GM21529 (cell line): Measurements from ENCODE around the gene PACSIN2.
"Not testable (repeated sequence)": the region's sequence is repeated elsewhere in the genome, so short reads cannot be mapped to it uniquely, and the experiment has no call there.

Experiments used
- ATAC-seq: cut with Tn5 transposase; IDR thresholded peaks from one replicate; pipeline ENCODE4 v1.9.1; 2021; ENCODE audit not compliant: unreplicated experiment

PACSIN2 gene

DNA sequence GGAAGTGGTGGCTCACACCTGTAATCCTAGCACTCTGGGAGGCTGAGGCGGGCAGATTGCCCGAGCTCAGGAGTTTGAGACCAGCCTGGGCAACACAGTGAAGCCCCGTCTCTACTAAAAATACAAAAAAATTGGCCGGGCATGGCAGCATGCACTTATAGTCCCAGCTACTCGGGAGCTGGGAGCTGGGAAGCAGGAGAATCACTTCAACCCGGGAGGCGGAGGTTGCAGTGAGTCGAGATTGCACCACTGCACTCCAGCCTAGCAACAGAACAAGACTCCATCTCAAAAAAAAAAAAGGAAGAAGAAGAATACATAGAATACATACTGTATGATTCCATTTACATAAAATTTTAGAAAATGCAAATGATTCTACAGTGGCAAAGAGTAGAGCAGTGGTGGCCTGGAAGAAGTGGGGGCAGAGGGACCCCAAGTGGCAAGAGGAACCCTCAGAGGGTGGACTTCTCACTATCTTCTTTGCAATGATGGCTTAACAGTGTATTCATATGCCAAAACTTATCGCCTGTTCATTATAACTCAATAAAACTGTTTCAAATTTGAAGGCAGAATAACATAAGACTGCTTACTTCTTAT, 22.0 kb downstream of the PACSIN2 start:
- no peak for ATAC-seq

DNA sequence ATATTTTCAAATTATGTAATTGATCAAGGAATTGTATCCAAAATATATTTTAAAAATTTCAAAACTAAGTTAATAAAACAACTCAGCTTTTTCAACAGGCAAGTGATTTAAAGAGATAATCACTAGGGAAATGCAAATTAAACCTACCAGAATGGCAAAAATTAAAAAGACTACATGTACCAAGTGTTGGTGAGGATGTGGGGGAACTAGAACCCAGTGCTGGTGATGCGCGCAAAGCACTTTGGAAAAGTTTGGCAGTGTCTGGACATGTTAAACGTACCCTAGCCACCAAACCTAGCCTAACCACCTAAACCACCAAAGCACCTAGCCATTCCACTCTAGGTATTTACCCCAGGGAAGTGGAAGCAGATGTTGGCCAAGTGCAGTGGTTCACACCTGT, 22.9 kb downstream of the PACSIN2 start:
- no peak for ATAC-seq

DNA sequence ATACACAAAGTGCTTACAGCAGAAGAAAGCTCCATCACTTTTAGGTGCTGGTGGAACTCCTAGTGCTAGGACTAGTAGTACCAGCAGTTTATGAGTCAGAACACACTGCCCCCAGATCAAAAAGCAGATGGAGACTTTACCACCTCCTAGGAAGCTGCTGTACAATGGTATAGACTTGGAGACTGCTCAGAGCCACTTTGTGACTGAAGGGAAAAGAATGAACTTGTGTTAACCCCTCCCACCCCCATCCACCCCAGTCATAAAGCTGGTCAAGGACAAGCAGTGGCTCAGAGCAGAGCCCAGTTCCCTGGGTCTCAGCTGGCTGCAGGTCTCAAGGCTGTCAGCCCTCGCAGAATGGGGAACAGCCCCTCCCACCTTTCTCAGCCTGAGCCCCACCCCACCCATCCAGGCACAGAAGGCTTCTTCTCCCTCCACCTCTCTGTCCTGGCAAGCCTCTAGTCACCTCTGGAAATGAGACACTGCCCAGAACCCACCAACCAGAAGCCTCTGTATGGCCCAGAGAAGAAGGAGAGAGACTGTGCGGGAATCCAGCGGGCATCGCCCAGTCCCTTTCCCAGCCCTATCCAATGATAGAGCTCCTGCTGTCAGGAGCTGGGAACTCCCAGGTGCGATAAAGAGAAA, 23.8 kb downstream of the PACSIN2 start:
- no peak for ATAC-seq

DNA sequence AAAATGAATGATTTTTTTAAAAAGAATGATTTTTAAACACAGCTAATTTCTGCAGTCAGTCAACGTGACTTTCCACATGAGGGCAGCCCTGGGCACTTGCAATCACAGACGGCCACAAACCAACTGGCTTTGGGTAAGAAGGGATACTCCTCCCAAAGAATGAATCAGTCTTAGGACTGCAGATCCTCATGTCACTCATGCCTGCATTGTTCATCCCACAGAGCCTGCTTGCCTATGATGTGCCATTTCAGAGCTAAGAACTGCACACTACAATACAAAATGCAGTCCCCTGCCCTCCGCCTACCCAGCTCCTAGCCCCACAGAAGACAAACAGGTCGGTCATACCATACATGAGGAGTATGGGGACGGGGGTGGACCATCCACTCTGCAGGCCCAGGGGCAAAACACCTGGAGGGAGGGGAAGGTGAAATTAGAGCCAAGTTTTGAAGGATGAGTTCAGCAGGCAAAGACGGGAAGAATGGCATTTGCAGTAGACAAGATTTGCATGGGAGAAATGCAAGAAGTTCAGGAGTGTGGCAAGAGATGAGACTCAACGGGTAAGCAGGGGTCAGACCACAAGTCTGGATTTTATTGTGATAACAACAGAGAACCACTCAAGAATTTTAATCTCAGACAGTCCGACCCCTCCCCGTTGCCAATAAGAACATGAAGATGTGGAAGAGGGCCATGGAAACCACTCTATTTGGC, 24.7 kb downstream of the PACSIN2 start:
- ATAC-seq, result no peak

DNA sequence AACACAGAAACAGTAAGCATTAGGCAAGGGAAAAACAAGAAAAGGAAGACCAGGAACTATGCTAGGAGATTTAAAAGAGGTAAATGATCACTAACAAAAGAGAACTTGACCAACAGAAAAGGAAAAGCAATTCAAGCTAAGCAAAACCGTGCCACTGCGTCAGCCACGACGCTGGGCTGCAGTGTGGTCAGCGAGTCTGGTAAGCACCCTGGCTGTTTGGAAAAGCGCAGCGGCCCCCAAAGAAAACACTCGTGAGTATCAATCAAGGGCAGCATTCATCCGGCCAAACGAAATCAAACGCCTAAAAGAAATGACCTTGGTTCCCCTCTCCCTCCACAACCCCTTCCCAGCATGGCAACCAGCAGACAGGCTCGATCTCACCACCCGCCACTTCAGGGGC, 28.8 kb downstream of the PACSIN2 start:
- no peak for ATAC-seq

DNA sequence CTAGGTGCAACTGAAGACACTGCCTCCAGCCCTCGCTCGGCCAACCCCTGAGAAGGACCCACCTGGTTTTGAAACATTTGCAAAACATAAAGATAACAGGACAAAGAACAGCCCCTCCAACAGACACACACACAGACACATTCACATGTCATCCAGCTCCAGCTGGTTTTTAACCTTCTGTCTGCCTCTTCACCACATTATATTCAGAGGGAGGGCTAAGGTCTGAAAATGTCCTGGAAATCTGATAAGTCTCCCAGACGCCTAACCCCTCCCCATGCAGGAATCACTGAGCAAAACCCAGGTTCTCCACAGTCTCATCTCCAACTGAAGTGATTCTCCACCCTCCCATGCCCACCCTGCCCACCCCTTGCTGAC, 29.4 kb downstream of the PACSIN2 start:
- no peak for ATAC-seq

DNA sequence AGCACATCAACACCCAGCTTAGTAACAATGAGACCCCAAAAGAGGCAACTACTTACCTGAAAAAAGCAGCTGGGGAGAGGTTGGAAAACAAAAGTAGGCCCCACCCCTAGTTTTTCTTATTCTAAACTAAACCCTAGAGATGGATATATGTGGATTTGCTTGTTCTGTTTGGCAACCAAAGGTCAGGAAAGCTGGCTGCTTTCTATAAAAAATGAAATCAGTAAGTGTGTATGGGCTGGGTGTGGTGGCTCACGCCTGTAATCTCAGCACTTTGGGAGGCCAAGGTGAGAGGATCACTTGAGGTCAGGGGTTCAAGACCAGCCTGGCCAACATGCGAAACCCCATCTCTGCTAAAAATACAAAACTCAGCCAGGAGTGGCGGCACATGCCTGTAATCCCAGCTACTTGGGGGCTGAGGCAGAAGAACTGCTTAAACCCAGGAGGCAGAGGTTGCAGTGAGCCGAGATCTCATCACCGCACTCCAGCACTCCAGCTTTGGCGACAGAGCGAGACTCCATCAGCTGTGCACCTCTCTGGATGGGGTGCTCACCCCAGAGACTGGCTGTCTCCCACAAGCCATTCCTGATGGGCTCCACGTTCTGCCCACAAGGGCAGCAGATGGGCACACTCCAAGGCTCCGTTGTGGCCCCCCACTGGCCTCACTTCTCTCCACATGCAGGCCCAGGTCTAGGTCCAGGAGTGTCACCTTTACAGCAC, 30.0 kb downstream of the PACSIN2 start:
- no peak for ATAC-seq

DNA sequence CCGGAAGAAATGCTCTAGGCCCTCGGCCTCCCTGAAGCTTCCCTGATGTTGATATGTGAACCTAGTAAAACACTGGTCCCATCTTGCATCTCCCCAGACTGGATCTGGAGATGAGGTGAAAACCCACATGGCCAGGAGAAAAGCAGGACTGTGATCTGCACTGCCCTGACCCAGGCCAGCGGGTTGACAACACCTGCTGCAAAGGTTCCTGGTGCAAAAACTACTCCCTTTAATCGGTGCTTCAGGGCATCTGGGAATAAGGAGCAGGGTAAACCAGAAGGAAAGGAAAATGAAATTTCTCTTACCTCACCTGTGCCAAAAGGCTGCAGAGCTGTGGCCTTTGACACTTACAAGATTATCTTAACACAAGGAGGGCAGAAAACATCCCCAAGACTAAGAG, 30.6 kb downstream of the PACSIN2 start:
- ATAC-seq, result no peak

DNA sequence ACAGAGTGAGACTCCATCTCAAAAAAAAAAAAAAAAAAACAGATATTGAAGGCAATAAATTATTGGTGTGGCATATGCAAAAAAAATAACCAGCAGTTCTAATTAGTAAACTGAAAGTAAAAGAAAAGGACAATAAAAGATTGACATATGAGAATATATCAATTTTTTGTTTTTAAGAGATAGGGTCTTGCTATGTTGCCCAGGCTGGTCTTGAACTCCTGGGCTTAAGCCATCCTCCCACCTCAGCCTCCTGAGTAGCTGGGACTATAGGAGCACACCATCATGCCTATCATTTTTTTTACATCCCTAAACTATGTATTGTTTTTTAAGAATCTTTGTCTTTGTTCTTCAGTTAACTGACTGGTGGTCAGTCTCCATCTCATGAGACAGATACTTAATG, 31.5 kb downstream of the PACSIN2 start:
- no peak for ATAC-seq

DNA sequence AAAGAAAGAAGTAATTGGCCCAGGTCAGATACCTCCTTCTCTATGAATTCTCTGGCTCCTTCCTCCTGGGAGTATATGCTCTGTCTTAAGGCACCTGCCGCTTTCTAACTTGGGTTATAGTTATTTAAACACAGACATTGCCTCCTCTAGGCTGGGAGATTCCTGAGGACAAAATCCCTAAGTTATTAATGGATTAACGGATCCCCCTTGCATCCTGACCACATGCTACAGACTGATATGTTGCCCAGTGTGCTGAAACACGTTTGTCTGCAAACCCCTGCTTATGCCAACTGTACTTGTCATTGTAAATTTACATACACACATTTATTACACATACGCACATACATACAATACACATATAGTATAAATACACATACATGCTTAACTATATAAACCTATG, 35.3 kb downstream of the PACSIN2 start:
- ATAC-seq, result no peak

DNA sequence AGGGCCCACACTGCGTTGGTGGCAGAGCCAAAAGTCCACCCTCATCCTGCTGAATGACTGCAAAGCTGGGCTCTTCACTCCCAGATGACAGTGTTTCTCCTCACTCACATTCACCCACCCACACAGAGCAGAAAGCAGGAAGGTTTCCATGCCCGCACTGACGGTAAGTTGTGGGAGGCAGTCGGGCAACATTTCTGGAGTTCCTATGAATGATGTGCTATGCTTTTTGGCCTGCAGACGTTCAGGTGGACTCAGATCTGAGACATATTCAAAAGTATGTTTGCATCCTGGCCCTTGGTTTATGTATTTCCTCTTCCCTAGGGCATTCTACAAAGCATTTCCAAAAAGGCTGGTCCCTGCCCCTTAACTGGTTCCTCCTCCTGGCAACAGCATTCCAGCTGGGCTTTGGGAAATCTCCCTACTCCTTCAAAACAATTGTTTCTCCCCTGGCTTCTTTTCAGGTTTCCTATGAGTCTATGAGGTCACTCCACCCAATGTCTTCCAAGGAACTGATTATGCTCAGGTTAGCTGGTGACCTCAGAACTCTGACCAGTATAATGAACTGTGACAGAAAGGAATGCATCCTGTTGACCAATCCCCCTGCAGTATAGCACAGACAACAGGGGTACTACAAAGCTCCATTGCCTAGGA, 36.4 kb downstream of the PACSIN2 start:
- ATAC-seq, result no peak

DNA sequence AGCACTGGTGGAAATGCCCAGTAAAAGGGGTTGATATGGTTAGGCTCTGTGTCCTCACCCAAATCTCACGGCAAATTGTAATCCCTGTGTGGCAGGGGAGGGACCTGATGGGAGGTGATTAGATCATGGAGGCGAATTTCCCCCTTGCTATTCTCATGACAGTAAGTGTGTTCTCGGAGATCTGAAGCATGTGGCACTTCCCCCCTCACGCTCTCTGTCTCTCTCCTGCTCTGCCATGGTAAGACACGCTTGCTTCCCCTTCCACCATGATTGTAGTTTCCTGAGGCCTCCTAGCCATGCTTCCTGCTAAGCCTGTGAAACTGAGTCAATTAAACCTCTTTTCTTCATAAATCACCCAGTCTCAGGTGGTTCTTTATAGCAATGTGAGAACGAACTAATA, 37.4 kb downstream of the PACSIN2 start:
- no peak for ATAC-seq

DNA sequence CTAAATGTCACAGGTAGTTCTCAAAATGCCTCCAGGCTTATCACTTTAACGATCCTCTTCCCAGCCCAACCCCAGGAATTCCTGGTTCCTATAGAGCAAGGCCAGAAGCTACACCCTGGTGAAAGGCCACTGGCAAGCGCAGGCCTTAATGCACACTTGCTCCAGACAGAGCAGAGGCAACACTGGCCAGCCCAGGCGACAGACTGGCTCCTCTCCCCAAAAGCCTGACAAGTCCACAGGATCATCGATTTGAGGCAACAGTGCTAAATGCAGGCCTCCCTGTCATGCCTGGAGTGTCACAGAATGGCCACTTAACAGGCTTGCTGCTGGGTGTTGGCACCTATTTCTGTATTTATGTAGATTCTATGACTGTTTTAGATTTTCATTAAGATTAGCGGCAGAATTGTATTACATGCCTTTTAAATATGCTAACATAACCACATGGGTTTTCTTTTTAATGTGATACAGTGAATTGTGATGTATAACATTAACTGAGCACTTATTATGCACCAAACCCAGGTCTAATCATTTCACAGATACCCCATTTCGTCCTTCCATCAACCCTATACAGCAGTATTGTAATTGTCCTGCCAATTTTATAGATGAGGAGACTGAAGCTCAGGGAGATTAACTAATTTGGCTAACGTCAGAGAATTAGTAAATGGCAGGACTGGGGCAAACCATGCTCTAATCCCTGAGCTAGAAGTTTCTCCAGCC, 38.6 kb downstream of the PACSIN2 start:
- no peak for ATAC-seq

DNA sequence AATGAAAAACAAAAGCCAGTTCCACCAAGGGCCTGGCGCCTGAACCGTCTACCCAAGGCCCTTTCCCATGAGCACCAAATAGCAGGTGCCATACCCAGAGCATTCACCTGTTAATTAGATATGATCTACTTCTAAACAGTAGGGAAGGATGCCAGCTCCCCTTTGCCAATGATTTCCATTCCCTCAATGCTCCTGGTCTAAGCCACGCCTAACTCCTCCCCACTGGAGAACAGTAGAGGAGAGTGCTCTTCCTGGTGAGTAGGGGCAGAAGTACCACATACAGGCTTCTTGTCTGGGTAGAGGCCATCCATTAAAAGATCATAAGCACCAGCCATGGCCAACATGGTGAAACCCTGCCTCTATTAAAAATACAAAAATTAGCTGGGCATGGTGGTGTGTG, 40.7 kb downstream of the PACSIN2 start:
- no peak for ATAC-seq

DNA sequence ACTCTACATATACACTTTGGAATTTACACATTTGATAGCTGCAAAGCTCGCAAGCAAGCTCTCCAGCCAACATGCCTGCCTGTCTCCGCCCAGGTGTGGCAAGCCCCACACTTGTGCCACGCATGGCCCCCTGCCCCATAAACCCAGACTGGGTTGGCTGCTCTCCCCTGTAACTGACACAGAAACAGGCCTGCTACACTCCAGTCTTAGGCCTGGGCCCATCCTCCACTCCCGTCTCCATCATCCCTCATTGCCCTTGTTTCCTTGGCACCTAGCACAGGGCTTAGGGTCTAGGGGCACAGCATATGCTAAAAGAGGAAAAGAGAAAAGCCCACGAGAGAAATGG, 41.4 kb downstream of the PACSIN2 start:
- no peak for ATAC-seq

DNA sequence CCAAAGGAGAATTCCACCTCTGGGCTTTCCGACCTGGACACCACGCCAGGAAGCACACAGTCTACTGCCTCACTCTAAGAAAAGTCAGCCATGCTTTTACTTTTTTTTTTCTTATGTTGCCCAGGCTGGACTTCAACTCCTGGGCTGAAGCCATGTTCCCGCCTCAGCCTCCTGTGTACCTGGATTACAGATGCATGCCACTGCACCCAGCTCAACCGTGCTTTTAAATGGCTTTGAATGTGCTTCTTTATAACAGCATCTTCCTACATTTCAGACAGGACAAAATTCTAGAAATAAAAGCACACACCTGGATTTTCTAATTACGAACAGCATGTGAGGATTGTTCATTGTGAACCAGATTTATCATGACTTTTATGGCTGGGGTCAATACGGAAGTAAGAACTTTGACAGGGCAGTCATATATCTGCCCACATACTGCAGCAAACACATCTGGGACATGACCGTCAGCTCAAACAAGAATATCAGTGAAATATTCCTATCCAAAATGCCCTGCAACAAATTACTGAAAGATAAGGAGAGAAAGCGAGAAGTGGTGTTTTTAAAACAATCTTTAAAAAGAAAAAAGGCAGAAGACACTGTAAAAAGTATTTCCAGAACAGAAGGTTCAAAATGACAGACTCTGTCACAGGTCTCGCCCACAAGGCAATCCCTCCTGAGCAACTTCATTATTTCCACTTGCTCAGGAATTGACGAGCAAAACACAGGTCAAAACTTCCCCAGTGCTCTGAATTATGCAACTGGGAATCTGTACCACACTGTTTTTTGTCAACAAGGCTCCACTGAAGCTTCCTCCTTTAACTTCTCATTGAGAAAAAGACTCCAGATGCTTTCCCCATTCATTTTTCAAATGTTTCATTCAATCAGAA, 42.1 kb downstream of the PACSIN2 start:
- no peak for ATAC-seq

DNA sequence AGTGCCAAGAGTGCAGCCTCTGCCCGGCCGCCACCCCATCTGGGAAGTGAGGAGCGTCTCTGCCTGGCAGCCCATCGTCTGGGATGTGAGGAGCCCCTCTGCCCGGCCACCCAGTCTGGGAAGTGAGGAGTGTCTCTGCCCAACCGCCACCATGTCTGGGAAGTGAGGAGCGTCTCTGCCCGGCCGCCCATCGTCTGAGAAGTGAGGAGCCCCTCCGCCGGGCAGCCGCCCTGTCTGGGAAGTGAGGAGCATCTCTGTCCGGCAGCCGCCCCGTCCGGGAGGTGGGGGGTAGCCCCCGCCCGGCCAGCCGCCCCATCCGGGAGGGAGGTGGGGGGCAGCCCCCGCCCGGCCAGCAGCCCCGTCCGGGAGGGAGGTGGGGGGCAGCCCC, 43.5 kb downstream of the PACSIN2 start:
- ATAC-seq, result not testable (repeated sequence)

DNA sequence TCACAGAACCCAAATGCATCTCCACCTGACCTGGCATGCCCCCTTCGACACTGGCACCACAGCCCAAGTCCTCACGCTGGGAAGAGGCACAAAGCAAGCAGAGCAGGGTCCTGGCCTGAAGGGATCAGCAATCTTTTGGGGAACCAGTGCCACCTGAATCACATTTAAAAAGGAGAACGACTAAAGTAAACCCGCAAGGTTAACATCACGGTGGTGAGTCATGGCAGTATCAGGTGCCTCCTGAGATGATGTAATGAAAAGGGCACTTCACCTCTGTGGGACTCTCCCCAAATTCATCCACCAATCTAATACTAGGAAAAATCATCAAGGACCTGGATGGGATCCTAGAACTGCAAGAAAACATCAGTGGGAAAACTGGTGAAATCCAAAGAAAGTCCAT, 44.9 kb downstream of the PACSIN2 start:
- no peak for ATAC-seq

DNA sequence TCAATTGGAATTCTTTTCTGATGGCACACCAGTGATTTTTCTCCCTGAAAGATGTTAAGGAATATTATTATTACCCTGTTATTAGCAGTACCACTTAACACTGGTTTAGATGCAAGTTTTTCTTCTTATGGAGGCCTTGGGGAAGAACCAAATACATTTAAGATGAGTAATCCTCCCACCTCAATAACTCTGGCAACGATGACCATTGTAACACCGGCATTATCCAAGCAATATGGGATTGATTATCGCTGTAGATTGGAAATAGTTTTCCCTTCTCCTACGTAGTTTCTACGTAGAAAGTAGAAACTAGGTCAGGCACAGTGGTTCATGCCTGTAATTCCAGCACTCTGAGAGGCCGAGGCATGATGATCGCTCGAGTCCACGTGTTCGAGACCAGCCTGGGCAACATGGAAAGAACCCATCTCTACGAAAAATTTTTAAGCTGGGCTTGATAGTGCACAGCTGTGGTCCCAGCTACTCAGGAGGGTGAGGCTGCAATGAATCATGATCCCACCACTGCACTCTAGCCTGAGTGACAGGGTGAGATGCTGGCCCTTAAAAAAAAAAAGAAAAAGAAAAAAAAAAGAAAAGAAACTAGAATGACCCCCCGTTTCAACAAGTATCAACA, 45.5 kb downstream of the PACSIN2 start:
- ATAC-seq, result no peak

DNA sequence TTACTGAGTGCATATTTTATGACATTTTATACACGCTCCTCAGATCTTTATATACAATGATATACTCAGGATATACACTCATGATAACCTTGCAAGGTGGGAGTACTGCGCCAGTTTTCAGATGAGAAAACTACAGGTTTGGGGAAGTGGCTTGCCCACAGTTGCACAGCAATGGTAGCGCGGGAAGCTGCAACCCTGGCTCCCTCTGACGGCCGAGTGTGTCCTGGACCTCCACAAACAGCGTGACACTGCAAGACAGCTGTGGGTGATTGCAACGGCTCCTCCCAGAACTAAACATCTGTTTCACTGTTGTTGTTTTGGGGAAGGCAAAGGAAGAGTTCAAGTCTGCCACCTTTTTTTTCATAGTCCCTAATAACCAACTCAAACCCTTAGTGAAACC, 47.0 kb downstream of the PACSIN2 start:
- ATAC-seq, result no peak
